HG03442 (cell line): ENCODE data around the gene SH3TC2.

Source experiments
- ATAC-seq: cut with Tn5 transposase; IDR thresholded peaks from one replicate; pipeline ENCODE4 v1.9.1; 2021; ENCODE audit warnings: mild to moderate bottlenecking, moderate library complexity; ENCODE audit not compliant: unreplicated experiment

Gene SH3TC2

DNA sequence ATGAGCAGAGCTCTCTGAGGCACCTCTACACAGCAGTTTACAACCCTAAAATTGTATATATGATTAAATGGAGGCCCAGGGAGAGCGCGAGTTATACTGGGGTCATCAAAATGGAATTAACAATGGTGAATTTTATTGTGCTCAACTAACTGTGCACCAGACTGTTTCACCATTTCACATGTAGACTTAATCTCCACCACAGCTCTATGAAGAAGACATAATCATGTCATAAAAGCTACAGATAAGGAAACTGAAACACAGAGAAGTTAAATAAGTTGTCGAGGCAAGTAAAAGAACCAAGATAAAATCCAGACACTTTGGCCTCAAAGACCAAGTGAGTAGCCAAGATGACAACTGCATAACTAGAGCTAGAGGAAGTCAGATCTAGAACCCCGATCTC is 1.5 kb downstream of the SH3TC2 start:
- ATAC-seq, result no peak

DNA sequence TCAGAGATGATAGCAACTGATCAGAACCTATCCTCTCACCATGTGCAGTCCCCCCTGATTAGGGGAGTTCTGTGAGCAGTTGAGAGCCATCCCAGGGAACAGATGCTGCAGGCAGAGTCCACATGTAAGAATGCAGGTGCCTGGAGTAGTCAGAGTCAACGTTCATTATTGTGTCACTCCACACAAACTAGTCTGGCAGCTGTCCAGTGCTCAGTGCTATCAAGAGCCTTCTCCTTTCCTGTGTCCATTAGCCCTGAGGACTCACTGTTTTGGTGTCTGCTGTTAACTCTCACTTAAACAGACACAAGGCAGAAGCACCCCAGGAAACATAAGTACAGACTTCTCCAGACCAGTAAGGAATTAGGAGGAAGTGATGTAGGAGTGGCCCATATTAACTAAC is 2.5 kb downstream of the SH3TC2 start:
- no peak for ATAC-seq

DNA sequence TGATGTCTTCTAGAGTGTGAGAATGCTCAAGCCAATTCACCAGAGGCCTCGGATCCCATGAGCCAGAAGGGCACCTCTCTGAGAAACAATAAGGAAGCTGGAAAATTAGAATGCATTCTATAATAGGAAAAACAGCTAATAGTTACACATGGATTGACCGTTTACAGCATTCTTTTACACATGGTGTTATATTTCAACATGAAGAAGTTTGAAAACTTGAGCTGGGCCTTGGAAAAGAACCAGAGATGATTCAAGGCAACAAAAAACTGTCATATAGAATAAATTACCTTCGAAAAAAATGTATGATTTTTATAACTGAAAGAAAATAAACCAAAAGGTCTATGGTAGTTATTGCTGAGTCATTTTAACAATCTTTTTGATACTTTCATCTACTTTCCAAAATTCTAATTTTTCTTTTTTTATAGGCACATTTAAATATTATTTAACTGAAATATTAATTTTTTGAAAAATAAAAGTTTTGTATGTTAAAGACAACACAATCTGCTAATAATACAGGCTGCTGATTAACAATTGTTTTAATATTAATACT is 6.2 kb downstream of the SH3TC2 start:
- ATAC-seq, result no peak

DNA sequence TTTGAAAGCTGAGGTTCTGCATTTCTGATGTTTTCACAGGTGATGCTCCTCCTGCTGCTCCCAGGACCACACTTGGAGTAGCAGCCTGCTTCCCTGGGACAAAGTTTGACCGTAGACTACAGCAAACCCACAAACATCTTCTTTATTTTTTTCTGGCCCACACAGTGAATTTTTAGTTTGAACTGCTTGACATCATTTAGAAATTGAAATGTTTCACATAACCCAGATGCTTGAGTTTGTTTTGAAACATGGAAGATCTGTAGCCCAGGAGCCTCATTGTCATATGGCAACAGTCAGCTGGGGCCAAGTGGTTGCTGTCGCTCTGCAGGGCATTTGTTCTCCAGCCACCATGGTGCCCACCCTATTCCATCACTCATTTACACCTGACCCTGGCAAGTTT is 8.4 kb downstream of the SH3TC2 start:
- no peak for ATAC-seq

DNA sequence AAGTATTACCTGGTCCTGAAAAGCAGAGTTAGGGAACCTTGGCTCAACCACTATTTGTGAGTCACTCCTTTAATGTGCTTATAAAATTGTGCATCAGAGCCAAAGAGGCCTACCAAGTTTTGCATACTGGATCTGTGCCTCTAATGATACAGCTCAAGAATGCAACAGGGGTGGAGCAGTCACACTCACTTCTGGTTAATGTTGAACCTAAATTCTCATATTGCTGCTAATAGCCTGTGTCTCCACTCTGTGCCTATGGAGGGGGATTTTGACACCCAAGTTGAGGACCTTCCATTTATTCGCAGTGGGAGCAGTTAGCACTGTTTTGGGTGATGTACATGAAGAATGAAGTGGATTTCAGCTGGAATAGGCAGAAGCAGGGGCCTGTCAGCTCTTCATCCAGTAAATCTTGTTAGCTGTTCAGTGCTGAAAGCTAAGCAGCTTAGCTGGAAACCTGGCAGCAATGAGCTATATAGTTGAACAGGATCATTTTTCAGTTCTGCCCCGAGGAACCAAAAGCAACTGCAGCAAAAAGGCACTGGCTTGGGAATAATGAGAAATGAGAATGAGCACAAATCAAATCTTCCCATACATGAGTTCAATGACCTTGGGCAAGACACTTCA is 9.7 kb downstream of the SH3TC2 start:
- ATAC-seq, result no peak

DNA sequence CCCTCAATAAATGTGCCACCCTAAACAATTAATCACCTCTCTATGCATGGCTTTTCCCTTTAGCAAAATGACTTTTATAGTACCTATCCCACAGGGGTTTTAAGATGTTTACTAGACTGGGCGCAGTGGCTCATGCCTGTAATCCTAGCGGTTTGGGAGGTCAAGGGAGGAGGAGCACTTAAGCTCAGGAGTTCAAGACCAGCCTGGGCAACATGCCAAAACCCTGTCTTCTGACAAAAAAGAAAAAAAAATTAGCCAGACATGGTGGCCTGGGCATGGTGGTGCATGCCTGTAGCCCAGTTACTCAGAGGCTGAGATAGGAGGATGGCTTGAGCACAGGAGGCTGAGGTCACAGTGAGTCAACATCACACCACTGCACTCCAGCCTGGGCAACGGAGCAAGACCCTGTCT is 13.5 kb downstream of the SH3TC2 start:
- ATAC-seq, result no peak

DNA sequence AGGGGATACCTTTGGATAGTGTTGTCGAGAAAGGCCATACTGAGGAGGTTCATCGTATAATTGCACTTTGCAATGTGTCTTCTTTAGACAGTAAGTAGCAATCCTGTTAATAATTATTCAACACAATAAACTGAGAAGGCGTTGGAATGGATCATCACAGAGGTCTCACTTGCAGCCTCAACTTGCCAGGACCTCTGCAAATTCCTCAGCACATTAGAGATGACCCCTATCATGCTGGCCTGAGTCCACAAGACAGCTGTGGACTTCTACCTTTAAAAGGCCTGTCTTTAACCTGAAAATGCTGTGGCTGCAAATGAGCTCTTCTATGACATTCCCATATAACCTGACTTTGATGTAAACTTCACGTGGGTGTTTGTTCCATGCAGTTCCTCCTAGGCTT is 14.1 kb downstream of the SH3TC2 start:
- ATAC-seq, result no peak

DNA sequence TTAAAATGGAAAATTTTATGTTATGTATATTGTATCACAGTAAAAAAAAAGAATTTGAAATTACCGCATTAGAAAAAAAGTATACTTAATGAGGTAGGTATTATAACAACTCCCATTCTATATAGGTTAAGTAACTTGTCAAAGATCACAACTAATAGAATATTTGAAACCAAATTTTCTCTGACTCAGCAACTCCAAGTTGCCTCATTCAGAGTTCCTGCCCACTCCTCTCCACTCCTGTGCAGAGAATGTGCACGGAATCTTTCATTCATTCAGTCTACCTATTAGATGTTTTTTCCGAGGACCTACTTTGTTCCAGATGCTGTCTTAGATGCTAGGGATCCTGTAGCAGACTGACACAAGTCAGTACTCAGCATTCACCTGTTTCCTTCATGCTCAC is 15.4 kb downstream of the SH3TC2 start:
- ATAC-seq, result no peak

DNA sequence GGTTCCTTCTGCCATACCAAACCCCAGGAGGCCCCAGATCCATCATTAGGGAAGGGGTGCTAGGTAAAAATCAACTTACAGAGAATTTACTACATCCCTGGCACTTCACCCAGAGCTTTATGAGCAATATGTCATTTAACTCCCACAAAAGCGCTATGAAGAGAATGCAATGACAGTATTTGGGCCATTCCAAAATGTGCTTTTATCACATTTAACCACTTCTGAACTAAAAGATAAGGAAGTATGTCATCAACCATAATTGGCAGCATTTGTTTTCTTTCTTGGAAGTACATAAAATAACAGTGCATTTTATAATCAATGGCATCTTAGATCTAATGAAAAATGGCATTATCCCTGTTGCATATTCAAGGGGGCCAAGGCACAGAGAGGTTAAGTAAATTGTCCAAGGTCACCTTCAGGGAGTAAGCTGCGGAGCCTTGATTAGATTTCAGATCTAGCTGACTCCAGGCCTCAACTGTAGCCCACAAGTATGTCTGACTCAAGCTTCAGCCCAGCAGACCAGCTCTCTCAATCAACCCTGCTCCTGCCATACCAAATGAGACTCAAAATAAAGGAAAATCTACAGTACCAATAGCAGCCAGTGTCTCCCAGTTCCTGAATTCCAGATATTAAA is 16.5 kb downstream of the SH3TC2 start:
- ATAC-seq, result no peak

DNA sequence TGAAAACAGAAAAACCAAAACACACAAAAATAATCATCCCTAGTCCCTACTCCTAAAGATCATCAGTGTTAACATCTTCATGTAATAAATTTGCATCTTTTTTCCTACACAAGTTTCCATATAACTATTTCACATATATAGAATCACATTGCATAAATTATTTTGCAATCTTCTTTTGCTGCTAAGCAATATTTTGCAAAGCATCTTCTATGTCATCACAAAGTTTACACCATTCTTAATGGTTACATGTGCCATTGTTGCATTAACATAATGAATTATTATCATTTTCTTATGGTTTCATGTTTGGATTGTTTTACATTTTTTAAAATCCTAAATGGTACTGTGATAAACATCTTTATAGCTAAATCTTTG is 17.8 kb downstream of the SH3TC2 start:
- no peak for ATAC-seq

DNA sequence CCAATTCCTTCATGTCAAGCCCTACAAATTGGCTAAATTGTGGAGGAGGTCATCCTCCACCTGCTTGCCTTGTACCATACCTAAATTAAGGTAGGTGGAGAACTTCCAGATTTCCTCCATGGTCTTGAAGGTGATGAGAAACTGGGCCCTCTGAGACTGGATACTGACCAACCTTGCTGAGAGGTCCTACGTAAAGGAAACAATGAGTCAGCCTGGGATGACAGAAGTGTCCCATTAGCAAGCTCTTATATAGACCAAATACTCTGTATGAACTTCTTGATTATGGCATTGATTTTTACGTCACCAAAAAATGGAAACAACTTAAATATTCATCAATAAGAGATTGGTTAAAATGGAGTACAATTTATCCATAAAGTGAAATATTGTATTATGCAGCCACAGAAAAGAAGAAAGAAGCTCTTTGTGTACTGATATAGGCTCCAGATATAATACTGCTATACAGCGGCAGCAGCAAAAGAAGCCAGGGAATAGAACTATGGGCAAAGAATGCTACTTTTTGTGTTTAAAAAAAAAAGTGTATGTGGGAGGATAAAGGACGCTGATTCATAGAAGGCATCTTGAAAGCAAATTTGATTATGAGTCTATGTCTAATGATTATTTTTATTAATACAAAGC is 18.3 kb downstream of the SH3TC2 start:
- no peak for ATAC-seq

DNA sequence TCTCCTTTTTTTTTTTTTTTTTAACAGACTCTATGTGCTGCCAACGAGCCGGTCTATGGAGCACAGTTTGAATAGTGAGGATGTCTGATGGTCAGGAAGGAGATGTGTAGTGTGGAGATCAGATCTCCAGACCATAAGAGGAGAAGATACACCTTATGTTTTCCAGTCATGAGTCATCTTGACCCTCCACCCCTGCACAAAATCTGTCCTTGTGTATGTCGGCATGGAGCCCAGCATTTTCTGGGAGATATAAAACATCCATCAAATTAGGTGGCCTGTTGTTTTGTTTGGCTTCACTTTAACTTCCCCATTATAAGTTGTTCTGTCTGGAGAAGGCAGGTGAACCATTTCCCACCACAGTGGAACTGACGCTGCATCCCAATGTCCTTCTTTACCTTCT is 19.2 kb downstream of the SH3TC2 start:
- no peak for ATAC-seq

DNA sequence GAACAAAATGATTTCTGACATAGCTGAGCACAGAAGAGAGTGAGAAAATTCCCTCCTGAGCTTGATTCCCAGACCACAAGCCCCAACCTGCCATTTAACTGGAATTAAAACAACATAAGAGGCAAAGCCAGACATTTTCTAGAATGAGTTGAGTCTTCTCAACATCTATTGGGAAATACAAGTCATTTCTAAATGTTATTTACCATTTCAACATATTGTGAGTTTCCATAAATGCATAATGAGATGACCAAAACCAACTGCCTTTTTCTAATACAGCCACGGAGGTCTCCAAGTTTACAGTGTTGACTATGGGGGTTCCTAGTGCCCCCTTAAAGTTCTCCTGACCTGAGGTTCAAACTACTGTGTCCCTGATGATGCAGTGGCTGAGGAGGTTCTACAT is 20.0 kb downstream of the SH3TC2 start:
- ATAC-seq, result no peak

DNA sequence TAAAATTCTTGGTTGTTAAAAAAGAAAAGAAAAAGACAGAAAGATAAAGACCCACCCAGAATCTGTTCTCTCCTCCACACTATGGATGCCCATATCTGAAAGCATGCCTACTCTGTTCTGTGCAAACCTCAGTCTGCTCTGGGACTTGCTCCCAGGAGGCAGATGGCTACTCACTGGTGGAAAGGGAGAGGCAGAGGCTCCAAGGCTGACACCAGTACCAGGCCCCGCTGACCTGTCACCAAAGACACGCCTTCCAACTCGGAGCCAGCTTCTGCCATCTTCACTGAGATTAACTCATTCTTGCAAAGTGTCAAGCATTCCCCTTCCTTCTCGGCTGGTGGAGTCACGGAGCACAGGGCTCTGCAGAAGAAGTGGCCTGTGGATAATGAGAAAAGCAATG is 21.6 kb downstream of the SH3TC2 start:
- no peak for ATAC-seq

DNA sequence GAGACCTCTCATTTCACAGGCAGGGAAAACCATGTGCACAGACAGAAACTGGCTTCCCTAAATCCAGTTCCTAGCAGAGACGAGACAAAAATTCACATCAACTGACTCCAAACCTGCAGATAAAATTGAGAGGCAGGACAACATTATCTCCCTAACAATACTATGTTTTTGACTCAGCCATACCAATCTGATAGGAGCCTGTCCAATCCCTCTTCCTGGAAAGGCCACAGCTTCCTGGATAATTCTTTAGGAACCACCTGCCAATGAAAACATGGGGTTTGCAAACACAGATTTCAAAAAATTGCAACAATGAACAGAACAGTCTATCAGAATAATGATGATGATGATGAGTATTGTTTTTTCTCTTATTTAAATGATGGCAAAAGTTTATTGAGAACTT is 22.4 kb downstream of the SH3TC2 start:
- no peak for ATAC-seq

DNA sequence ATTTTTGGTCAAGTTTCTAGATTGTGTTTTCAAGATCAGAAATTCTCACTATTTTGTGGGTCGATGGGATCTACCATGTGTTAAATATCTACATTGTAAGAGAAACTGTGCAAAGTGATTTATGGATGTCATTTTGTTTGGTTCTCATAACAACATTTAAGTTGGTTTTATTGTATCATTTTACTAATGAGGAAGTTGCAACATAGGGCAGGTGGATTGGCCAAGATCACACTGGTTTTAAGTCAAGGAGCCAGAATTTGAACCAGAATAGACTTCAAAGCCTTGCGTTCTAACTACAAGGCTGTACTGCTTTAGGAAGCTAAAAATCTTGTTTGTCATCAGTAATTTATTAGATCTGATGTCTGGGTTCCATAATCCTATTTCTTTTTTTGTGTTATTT is 23.4 kb downstream of the SH3TC2 start:
- no peak for ATAC-seq

DNA sequence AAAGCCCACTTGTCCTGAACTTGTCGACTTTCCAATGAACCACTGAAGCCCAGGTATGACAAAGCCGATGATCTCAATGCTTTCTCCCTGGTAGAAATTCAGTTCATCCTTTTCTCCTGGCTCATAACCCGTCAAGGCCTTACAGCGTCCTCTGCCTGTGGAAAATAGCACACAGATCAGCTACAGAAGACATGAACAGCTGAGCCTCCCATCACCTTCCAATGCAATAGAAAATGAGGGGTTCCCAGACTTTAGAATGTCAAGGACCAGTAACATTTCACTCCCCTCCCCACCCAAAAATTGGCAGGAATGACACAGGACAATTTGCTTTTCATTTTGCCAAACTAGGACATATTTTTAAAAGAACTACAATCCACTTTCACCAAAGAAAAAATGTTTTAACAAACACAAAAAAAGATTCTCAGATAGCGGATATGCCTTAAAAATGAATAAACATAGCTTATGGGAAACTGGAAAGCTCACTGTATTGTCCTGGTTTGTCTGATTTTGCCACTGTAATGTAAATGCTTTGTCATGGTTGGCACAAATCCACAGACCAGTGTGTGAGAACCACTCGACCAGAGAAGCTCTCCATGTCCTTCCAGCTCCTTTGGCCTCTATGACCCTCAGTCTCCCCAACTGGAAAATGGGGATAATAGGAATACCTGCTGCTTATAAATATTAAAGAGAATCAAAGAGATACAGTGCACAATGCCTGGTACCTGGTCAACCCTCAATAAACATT is 24.4 kb downstream of the SH3TC2 start:
- ATAC-seq, result no peak

DNA sequence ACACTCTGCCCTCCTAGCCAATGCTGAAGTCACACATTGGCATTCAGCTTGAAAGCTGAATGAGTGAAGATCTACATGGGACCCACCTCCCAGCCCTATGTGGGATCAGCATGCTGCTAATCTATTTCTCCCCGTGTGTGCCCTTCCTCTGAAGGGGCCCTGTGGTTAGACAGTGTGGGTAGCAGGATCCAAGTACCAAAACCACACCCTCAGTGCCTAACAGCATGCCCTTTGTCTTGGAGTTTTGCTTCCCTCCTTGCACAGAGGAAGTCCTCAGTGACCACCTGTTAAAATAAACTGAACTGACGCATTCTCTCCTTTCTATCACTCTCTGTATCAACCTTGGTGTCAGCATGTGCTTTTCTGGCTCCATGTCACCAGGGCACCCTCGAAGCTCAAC is 25.0 kb downstream of the SH3TC2 start:
- no peak for ATAC-seq

DNA sequence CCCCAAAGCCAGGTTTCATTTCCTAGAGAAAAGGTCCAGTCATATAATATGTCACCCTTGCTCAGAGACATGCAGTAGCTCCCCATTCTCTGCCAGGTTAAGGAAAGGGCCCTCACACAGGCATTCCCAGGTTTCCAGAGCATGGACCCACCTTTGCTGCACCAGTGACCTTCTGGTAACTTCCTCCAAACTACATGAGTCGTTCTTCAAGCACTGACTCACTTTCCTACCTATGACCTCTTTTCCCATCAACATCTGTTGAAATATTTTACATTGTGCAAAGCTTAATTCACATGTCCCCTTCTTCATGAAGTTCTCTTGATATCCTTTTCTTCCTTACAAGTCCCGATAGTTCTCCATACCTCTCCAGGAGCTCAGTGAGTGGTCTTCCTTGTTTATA is 25.9 kb downstream of the SH3TC2 start:
- no peak for ATAC-seq

DNA sequence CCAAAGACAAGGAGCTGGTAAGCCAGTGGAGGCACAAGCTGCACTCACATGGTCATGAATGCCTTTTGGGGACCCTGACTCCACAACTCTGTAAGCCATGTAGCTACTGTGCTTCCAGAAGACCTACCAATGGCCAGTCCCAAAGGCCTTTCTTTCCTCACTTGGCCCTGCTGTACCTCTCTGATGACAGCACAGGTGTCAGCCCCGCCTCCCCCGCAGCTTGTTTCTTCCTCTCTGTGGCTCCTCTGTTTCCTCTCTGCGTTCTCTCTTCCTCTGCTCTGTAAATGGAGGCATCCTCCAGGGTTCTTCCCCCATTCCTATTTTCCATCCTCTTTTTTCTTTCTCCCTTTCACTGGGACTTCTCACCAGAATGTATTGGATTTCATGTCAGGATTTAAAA is 26.7 kb downstream of the SH3TC2 start:
- ATAC-seq, result no peak

DNA sequence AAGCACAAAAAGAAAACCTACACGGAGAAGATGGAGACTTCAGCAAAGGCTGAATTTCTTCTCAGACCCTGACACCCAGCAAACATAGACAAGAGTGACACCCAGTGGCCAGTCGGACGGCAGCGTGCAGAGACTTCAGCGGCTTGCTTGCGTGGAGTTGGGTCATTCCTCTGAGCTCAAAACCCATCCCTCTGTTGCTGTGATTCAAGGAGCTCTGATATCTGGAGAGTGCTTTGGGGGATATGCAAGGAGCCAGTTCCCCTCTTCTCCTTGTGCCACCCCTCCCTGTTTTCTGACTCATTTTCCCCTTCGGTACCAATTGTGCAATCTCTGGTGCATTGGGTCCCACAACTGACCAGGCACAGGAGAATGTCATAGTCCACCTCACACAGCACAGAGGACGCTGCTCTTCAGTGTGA is 27.5 kb downstream of the SH3TC2 start:
- ATAC-seq, result peak; percentile 85
